ENCODE results near the gene ZNF579. TPM values are rescaled to one million over a fixed set of nuclear protein-coding genes. Genes with fewer than 3 reads are reported as not detected.
"Not testable (repeated sequence)": the region's sequence is repeated elsewhere in the genome, so short reads cannot be mapped to it uniquely, and the experiment has no call there.

ZNF579 gene
- total RNA-seq, 1 donor from 2014 or later, result 4.5 TPM

- no peak for ATAC-seq
These were observed 14.4 kb upstream of the ZNF579 start for GRCh38 chr19:55594996-55595545.

GRCh38 chr19:55593096-55593772 is 12.6 kb upstream of the ZNF579 start:
- ATAC-seq (no peak), DNase-seq (ENCODE audit: low spot score) (no peak)

More at GRCh38 chr19:55594996-55595545, 14.4 kb upstream of the ZNF579 start:
- DNase-seq (ENCODE audit: low spot score), result no peak

DNA sequence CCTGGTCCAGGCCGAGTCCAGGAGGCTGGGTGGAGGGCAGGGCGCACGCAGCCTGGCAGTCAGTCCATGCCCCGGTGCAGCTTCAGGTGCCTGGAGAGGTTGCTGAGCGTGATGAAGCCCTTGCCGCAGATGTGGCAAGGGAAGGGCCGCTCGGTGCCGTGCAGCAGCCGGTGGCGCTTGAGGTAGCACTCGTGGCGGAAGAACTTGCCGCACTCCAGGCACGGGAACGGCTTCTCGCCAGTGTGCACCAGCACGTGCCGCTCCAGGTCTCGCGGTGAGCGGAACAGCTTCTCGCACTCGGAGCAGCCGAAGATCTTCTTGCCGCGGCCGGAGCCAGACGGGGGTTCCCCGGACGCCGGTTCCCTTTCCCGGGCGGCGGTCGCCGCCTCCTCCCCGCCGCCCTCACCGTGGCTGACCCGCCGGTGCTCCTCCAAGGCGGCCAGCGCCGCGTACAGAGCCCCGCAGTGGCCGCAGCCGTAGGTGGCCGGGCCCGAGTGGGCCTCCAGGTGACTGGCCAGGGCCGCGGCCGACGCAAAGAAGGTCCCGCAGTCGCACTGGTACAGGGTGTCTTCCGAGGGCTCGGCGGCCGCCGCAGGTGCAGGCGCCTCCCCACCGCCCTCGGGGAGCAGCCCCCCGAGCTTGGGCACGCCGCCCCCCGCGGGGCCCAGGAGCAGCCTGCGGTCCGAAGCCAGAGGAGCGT is 11.9 kb upstream of the ZNF579 start:
- DNase-seq (ENCODE audit: low spot score), result no peak
- ATAC-seq, result no peak

- ATAC-seq, result no peak
- DNase-seq (ENCODE audit: low spot score), result no peak
These were observed 10.9 kb upstream of the ZNF579 start for GRCh38 chr19:55591555-55591954.

- ATAC-seq (no peak), DNase-seq (ENCODE audit: low spot score) (no peak)
These were observed 10.0 kb upstream of the ZNF579 start for GRCh38 chr19:55590617-55591016.

GRCh38 chr19:55590109-55590508 is 9.5 kb upstream of the ZNF579 start:
- DNase-seq (ENCODE audit: low spot score) (no peak), ATAC-seq (no peak)

DNA sequence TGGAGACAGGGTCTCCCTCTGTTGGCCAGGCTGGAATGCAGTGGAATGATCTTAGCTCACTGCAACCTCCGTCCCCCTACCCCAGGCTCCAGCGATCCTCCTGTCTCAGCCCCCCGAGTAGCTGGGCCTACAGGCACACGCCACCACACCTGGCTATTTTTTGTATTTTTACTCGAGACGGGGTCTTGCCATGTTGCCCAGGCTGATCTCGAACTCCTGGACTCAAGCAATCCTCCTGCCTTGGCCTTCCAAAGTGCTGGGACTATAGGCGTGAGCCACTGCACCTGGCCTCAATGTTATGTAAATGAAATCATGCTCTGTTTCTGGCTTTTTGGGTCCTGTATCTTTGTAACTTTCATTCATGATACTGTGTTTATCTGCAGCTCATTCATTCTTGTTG is 8.1 kb upstream of the ZNF579 start:
- no peak for DNase-seq (ENCODE audit: low spot score)
- no peak for ATAC-seq

- peak; percentile 93 for ATAC-seq
- DNase-seq (ENCODE audit: low spot score), result peak; percentile 95
These were observed 6.5 kb upstream of the ZNF579 start for GRCh38 chr19:55586976-55587668.

GRCh38 chr19:55585658-55586339 is 5.2 kb upstream of the ZNF579 start:
- ATAC-seq, result peak; percentile 27

DNA sequence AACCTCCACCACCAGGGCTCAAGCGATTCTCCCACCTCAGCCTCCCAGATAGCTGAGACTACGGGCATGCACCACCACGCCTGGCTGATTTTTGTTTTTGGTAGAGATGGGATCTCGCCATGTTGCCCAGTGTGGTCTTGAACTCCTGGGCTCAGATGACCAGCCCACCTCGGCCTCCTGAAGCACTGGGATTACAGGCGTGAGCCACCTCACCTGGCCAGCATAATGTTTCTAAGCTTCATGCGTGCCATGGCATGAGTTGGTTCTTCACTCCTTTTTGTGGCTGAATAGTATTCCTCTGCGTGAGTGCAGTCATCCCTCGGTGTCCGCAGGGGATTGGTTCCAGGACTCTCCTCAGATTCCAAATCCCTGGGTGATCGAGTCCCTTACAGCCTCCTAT is 4.2 kb upstream of the ZNF579 start:
- DNase-seq (ENCODE audit: low spot score), result no peak
- ATAC-seq, result no peak

More at GRCh38 chr19:55585658-55586339, 5.2 kb upstream of the ZNF579 start:
- no peak for DNase-seq (ENCODE audit: low spot score)

GRCh38 chr19:55583897-55584296 is 3.2 kb upstream of the ZNF579 start:
- peak; percentile 14 for ATAC-seq
- not testable (repeated sequence) for DNase-seq (ENCODE audit: low spot score)

DNA sequence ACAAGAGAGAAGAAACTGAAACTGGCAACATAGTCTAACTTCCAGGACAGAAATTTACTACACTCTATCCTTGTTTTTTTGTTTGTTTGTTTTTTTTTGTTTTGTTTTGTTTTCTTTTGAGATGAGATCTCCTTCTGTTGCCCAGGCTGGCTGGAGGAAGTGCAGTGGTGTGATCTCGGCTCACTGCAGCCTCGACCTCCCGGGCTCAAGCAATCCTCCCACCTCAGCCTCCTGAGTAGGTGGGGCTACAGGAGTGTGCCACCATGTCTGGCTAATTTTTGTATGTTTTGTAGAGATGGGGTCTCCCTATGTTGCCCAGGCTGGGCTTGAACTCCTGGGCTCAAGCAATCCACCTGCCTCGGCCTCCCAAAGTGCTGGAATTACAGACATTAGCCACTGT is 1.6 kb upstream of the ZNF579 start:
- not testable (repeated sequence) for ATAC-seq; DNase-seq (ENCODE audit: low spot score)

GRCh38 chr19:55581823-55582223 is 1.2 kb upstream of the ZNF579 start:
- DNase-seq (ENCODE audit: low spot score) (no peak), ATAC-seq (peak; percentile 12)

GRCh38 chr19:55581145-55581822 is 636 bp upstream of the ZNF579 start:
- no peak for DNase-seq (ENCODE audit: low spot score)
- ATAC-seq, result peak; percentile 50

- DNase-seq (ENCODE audit: low spot score), result no peak
These were observed 654 bp downstream of the ZNF579 start for GRCh38 chr19:55579766-55580621.

GRCh38 chr19:55578761-55579747 is 1.6 kb downstream of the ZNF579 start:
- no peak for ATAC-seq
- DNase-seq (ENCODE audit: low spot score), result no peak

More at GRCh38 chr19:55579766-55580621, 654 bp downstream of the ZNF579 start:
- peak; percentile 7 for ATAC-seq

GRCh38 chr19:55578031-55578760 is 2.5 kb downstream of the ZNF579 start:
- no peak for ATAC-seq
- no peak for DNase-seq (ENCODE audit: low spot score)
